IMR-90 (cell line): ENCODE results near the gene POLR3B.

Experiments
- FOS ChIP-seq: fragments of 150-350 bp; IDR thresholded peaks from 2 replicates; pipeline ENCODE4 v1.6.1; 2016; ENCODE audit warnings: low read depth, low read length
- MAFK ChIP-seq: IDR thresholded peaks from 2 replicates; pipeline ENCODE4 v1.6.1; 2012; ENCODE audit warnings: low read depth, low read length, improper control_type of control experiment
- POLR2A ChIP-seq: IDR thresholded peaks from 2 replicates; pipeline ENCODE4 v1.6.1; 2012; ENCODE audit warnings: mild to moderate bottlenecking, low read depth, low read length
- SMC3 ChIP-seq: fragments of 150-350 bp; IDR thresholded peaks from 2 replicates; pipeline ENCODE4 v1.6.1; 2016; ENCODE audit warnings: low read depth, mild to moderate bottlenecking, antibody characterized with exemption, low read length, moderate library complexity
- TF ChIP-seq, protein P1 (sequence below): conservative IDR thresholded peaks from 2 replicates; pipeline ENCODE4 v1.5.1; 2012; ENCODE audit warnings: mild to moderate bottlenecking, low read depth, low read length, improper control_type of control experiment

DNA sequence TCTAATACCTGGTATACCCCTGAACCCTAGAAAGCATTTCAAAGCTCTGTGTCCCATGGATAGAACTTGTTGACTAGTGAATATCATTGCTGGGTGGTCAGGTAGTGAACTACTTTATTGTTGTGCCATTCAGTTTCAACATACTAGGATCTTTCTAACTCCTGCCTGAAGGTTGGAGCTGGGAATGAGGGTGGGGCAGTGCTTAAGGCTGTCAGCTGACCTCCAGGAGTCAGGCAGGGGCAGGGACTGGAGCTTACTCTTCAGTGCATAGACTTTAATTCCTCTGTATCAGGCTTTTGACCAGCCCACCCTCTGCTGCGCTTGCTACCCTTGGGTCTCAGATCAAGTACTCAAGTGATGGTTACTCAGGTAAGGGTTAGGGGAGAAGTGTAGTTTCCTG lies 122.7 kb downstream of the POLR3B start:
- TF ChIP-seq, protein P1, sequence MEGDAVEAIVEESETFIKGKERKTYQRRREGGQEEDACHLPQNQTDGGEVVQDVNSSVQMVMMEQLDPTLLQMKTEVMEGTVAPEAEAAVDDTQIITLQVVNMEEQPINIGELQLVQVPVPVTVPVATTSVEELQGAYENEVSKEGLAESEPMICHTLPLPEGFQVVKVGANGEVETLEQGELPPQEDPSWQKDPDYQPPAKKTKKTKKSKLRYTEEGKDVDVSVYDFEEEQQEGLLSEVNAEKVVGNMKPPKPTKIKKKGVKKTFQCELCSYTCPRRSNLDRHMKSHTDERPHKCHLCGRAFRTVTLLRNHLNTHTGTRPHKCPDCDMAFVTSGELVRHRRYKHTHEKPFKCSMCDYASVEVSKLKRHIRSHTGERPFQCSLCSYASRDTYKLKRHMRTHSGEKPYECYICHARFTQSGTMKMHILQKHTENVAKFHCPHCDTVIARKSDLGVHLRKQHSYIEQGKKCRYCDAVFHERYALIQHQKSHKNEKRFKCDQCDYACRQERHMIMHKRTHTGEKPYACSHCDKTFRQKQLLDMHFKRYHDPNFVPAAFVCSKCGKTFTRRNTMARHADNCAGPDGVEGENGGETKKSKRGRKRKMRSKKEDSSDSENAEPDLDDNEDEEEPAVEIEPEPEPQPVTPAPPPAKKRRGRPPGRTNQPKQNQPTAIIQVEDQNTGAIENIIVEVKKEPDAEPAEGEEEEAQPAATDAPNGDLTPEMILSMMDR: no peak
- TF ChIP-seq MAFK: no peak
- TF ChIP-seq POLR2A: no peak
- no peak for TF ChIP-seq SMC3
- no peak for TF ChIP-seq FOS
